ENCODE results near the gene TTLL11. TPM values are rescaled to one million over a fixed set of nuclear protein-coding genes. Genes with fewer than 3 reads are reported as not detected.
"Not testable (repeated sequence)": the region's sequence is repeated elsewhere in the genome, so short reads cannot be mapped to it uniquely, and the experiment has no call there.

TTLL11 gene
- total and polyA plus RNA-seq, 4 donors, result 12.3 to 21.1 (median 19.1) TPM

- 80% methylated on average over 12 of the region's 15 CpGs for WGBS (ENCODE audit: insufficient coverage)
- Histone ChIP-seq H3K27ac (ENCODE audit: low read depth, low read length) (no peak overlapping the region), H3K27me3 (ENCODE audit: control insufficient read depth, insufficient read depth, low read length) (no peaks in the 10 kb centered on the region), H3K9me3 (ENCODE audit: control insufficient read depth, insufficient read depth, low read length) (peaks cover 1% of the 10 kb centered on the region), H3K4me3 (ENCODE audit: low read depth, low read length) (no peak overlapping the region), H3K36me3 (ENCODE audit: control insufficient read depth, insufficient read depth, low read length) (peaks cover 5% of the 10 kb centered on the region), H3K4me1 (ENCODE audit: control insufficient read depth, insufficient read depth, low read length) (peaks cover 15% of the 10 kb centered on the region)
- no peak for DNase-seq (ENCODE audit: low read depth in 4 of 6, low spot score in 6 of 6)
Observed at GRCh38 chr9:121809356-121810050, 283.6 kb downstream of the TTLL11 start.

DNA sequence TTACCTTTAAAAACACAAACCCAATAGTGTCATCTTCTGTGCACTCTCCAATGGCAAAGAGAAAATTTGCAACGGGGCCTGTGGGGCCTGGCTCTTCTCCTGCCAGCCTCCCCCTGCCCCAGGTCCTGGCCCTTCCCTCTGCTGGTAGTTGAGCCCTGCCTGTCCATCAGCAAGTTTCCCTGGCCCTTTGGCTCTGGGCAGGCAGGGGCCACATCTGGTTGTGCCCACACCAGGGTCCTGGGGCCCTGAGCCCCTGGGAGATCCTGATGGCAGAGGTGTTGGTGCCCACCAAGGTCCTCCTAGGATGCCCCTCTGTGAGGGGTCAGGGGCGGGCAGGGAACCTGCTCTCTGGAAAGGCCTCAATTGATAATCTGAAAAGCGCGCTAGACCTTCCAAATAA lies 284.3 kb downstream of the TTLL11 start:
- 85% methylated on average over 4 of the region's 4 CpGs for WGBS (ENCODE audit: insufficient coverage)
- Histone ChIP-seq H3K4me1 (ENCODE audit: control insufficient read depth, insufficient read depth, low read length) (peaks cover 11% of the 10 kb centered on the region), H3K36me3 (ENCODE audit: control insufficient read depth, insufficient read depth, low read length) (peaks cover 5% of the 10 kb centered on the region), H3K27ac (ENCODE audit: low read depth, low read length) (no peak overlapping the region), H3K9me3 (ENCODE audit: control insufficient read depth, insufficient read depth, low read length) (peaks cover 1% of the 10 kb centered on the region), H3K4me3 (ENCODE audit: low read depth, low read length) (no peak overlapping the region), H3K27me3 (ENCODE audit: control insufficient read depth, insufficient read depth, low read length) (no peaks in the 10 kb centered on the region)
- DNase-seq (ENCODE audit: low read depth in 4 of 6, low spot score in 6 of 6), result no peak

- peak in 1 of 6 donors; percentile 88 for DNase-seq (ENCODE audit: low read depth in 4 of 6, low spot score in 6 of 6)
- WGBS (ENCODE audit: insufficient coverage), result 48% methylated on average over 15 of the region's 16 CpGs
- H3K27ac ChIP-seq (ENCODE audit: low read depth, low read length), result no peak overlapping the region
Observed at GRCh38 chr9:121807823-121808278, 285.3 kb downstream of the TTLL11 start.

GRCh38 chr9:121807069-121807822 lies 285.9 kb downstream of the TTLL11 start:
- Histone ChIP-seq H3K36me3 (ENCODE audit: control insufficient read depth, insufficient read depth, low read length) (peaks cover 5% of the 10 kb centered on the region), H3K27ac (ENCODE audit: low read depth, low read length) (no peak overlapping the region), H3K9me3 (ENCODE audit: control insufficient read depth, insufficient read depth, low read length) (peaks cover 1% of the 10 kb centered on the region), H3K27me3 (ENCODE audit: control insufficient read depth, insufficient read depth, low read length) (no peaks in the 10 kb centered on the region), H3K4me3 (ENCODE audit: low read depth, low read length) (no peak overlapping the region), H3K4me1 (ENCODE audit: control insufficient read depth, insufficient read depth, low read length) (peaks cover 11% of the 10 kb centered on the region)
- WGBS (ENCODE audit: insufficient coverage), result 63% methylated on average over 12 of the region's 12 CpGs
- no peak for DNase-seq (ENCODE audit: low read depth in 4 of 6, low spot score in 6 of 6)

More at GRCh38 chr9:121807823-121808278, 285.3 kb downstream of the TTLL11 start:
- H3K36me3 ChIP-seq (ENCODE audit: control insufficient read depth, insufficient read depth, low read length), result peaks cover 5% of the 10 kb centered on the region
- H3K4me3 ChIP-seq (ENCODE audit: low read depth, low read length), result no peak overlapping the region
- H3K9me3 ChIP-seq (ENCODE audit: control insufficient read depth, insufficient read depth, low read length), result peaks cover 1% of the 10 kb centered on the region
- H3K4me1 ChIP-seq (ENCODE audit: control insufficient read depth, insufficient read depth, low read length), result peaks cover 11% of the 10 kb centered on the region
- no peaks in the 10 kb centered on the region for H3K27me3 ChIP-seq (ENCODE audit: control insufficient read depth, insufficient read depth, low read length)

DNA sequence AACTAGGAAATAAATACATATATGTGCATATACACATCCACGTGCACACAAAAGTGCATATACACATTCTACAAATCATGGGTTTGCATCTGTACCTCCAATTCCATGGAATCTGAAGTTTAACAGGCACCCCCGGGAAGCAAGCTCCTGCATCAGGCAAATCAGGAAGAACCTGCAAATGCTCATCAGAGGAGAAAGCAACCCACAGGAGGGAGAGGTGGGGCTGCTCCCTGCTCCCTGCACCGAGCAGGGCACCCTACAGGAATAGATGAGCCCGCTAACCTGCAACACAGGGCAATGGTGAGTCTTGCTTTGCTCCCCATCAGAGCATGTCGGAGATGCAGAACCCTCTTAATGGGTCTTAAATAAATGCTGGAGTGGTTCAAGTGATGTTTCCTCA lies 290.4 kb downstream of the TTLL11 start:
- no peak overlapping the region for H3K4me3 ChIP-seq (ENCODE audit: low read depth, low read length)
- DNase-seq (ENCODE audit: low read depth in 4 of 6, low spot score in 6 of 6), result no peak
- peaks cover 1% of the 10 kb centered on the region for H3K9me3 ChIP-seq (ENCODE audit: control insufficient read depth, insufficient read depth, low read length)
- no peaks in the 10 kb centered on the region for H3K27me3 ChIP-seq (ENCODE audit: control insufficient read depth, insufficient read depth, low read length)
- no peak overlapping the region for H3K27ac ChIP-seq (ENCODE audit: low read depth, low read length)
- peaks cover 5% of the 10 kb centered on the region for H3K4me1 ChIP-seq (ENCODE audit: control insufficient read depth, insufficient read depth, low read length)
- WGBS (ENCODE audit: insufficient coverage), result 83% methylated on average over 3 of the region's 5 CpGs
- peaks cover 5% of the 10 kb centered on the region for H3K36me3 ChIP-seq (ENCODE audit: control insufficient read depth, insufficient read depth, low read length)

DNA sequence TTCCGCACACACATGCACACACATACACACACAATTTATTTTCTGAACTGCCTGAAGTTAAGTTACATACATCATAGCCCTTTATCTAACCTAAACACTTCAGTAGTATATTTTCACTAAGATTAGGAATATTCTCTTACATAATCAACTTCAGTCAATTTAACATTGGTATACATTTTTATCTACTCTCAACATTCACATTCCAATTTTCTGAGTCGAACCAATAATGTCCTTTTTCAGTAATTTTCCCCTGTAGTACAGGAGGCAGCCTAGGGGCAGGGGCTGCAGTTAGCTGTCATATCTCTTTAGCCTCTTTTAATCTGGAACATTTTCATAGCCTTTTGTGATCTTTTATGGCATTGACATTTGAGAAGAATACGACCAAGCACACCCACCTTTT lies 291.5 kb downstream of the TTLL11 start:
- no peak overlapping the region for H3K4me3 ChIP-seq (ENCODE audit: low read depth, low read length)
- 83% methylated on average over 1 of the region's 3 CpGs for WGBS (ENCODE audit: insufficient coverage)
- no peaks in the 10 kb centered on the region for H3K36me3 ChIP-seq (ENCODE audit: control insufficient read depth, insufficient read depth, low read length)
- H3K9me3 ChIP-seq (ENCODE audit: control insufficient read depth, insufficient read depth, low read length), result peaks cover 1% of the 10 kb centered on the region
- H3K4me1 ChIP-seq (ENCODE audit: control insufficient read depth, insufficient read depth, low read length), result no peaks in the 10 kb centered on the region
- no peaks in the 10 kb centered on the region for H3K27me3 ChIP-seq (ENCODE audit: control insufficient read depth, insufficient read depth, low read length)
- no peak overlapping the region for H3K27ac ChIP-seq (ENCODE audit: low read depth, low read length)
- no peak for DNase-seq (ENCODE audit: low read depth in 4 of 6, low spot score in 6 of 6)

DNA sequence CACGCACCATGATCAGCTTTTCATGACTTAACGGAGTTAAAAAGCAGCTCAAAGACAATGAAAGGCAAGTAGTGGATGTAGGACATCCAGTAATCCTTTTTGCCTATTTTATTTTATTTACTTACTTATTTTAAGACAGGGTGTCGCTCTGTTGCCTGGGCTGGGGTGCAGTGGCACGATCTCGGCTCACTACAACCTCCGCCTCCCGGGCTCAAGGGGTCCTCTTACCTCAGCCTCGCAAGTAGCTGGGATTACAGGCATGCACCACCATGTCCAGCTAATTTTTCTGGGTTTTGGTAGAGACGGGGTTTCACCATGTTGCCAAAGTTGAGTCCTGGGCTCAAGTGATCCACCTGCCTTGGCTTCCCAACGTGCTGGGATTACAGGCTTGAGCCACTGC lies 292.7 kb downstream of the TTLL11 start:
- peaks cover 1% of the 10 kb centered on the region for H3K9me3 ChIP-seq (ENCODE audit: control insufficient read depth, insufficient read depth, low read length)
- H3K27ac ChIP-seq (ENCODE audit: low read depth, low read length), result no peak overlapping the region
- no peak overlapping the region for H3K4me3 ChIP-seq (ENCODE audit: low read depth, low read length)
- no peaks in the 10 kb centered on the region for H3K27me3 ChIP-seq (ENCODE audit: control insufficient read depth, insufficient read depth, low read length)
- no peak for DNase-seq (ENCODE audit: low read depth in 4 of 6, low spot score in 6 of 6)
- H3K4me1 ChIP-seq (ENCODE audit: control insufficient read depth, insufficient read depth, low read length), result no peaks in the 10 kb centered on the region
- no peaks in the 10 kb centered on the region for H3K36me3 ChIP-seq (ENCODE audit: control insufficient read depth, insufficient read depth, low read length)
- WGBS (ENCODE audit: insufficient coverage), result 92% methylated on average over 7 of the region's 10 CpGs

GRCh38 chr9:121798941-121799340 lies 294.2 kb downstream of the TTLL11 start:
- DNase-seq (ENCODE audit: low read depth in 4 of 6, low spot score in 6 of 6), result no peak
- Histone ChIP-seq H3K27me3 (ENCODE audit: control insufficient read depth, insufficient read depth, low read length) (no peaks in the 10 kb centered on the region), H3K4me3 (ENCODE audit: low read depth, low read length) (no peak overlapping the region), H3K9me3 (ENCODE audit: control insufficient read depth, insufficient read depth, low read length) (no peaks in the 10 kb centered on the region), H3K4me1 (ENCODE audit: control insufficient read depth, insufficient read depth, low read length) (no peaks in the 10 kb centered on the region), H3K27ac (ENCODE audit: low read depth, low read length) (no peak overlapping the region), H3K36me3 (ENCODE audit: control insufficient read depth, insufficient read depth, low read length) (no peaks in the 10 kb centered on the region)
- 97% methylated on average over 3 of the region's 5 CpGs for WGBS (ENCODE audit: insufficient coverage)

DNA sequence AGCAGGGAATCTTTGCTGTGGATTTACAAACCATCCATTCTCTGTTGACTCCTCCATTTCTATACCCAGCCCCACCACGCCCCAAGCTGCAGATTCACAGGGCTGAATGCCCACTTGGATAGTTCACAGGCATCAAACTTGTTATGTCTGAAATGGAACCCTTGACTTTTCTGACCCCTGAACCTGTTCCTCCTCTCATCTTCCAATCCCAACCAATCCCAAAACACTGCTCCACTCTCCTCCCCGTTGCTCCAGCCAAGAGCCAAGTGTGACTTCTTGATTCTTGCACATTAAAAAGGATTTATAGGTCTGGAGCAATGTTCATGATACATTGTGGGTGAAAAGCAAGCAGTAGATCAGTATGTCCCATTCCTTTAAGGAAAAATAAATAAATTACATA lies 296.0 kb downstream of the TTLL11 start:
- no peak overlapping the region for H3K4me3 ChIP-seq (ENCODE audit: low read depth, low read length)
- H3K27ac ChIP-seq (ENCODE audit: low read depth, low read length), result no peak overlapping the region
- no peaks in the 10 kb centered on the region for H3K4me1 ChIP-seq (ENCODE audit: control insufficient read depth, insufficient read depth, low read length)
- 44% methylated on average over 1 of the region's 2 CpGs for WGBS (ENCODE audit: insufficient coverage)
- H3K36me3 ChIP-seq (ENCODE audit: control insufficient read depth, insufficient read depth, low read length), result no peaks in the 10 kb centered on the region
- no peak for DNase-seq (ENCODE audit: low read depth in 4 of 6, low spot score in 6 of 6)
- no peaks in the 10 kb centered on the region for H3K9me3 ChIP-seq (ENCODE audit: control insufficient read depth, insufficient read depth, low read length)
- no peaks in the 10 kb centered on the region for H3K27me3 ChIP-seq (ENCODE audit: control insufficient read depth, insufficient read depth, low read length)

- H3K27ac ChIP-seq (ENCODE audit: low read depth, low read length); H3K4me3 ChIP-seq (ENCODE audit: low read depth, low read length); H3K36me3 ChIP-seq (ENCODE audit: control insufficient read depth, insufficient read depth, low read length); H3K4me1 ChIP-seq (ENCODE audit: control insufficient read depth, insufficient read depth, low read length); DNase-seq (ENCODE audit: low read depth in 4 of 6, low spot score in 6 of 6); H3K27me3 ChIP-seq (ENCODE audit: control insufficient read depth, insufficient read depth, low read length); H3K9me3 ChIP-seq (ENCODE audit: control insufficient read depth, insufficient read depth, low read length): not testable (repeated sequence)
- 90% methylated on average over 5 of the region's 6 CpGs for WGBS (ENCODE audit: insufficient coverage)
Observed at GRCh38 chr9:121794334-121794733, 298.8 kb downstream of the TTLL11 start.

Data from spinal cord (tissue), 10 donors.